ENCODE results near the gene TRAPPC4. TPM values are rescaled to one million over a fixed set of nuclear protein-coding genes. Genes with fewer than 3 reads are reported as not detected.
"Not testable (repeated sequence)": the region's sequence is repeated elsewhere in the genome, so short reads cannot be mapped to it uniquely, and the experiment has no call there.

TRAPPC4 gene, protein sequence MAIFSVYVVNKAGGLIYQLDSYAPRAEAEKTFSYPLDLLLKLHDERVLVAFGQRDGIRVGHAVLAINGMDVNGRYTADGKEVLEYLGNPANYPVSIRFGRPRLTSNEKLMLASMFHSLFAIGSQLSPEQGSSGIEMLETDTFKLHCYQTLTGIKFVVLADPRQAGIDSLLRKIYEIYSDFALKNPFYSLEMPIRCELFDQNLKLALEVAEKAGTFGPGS
- total RNA-seq: 10 to 100 TPM; 52.7 to 58.4 (median 57.4) TPM
- long read RNA-seq, donor 1, transcript TRAPPC4-214 (5 exons, 1,759 nt): major isoform, 31 of 31 reads
- long read RNA-seq, donor 1, partial matches to known transcripts: 0 of 31 reads
- long read RNA-seq, donor 1, other reads (novel, unspliced or antisense): 0 of 31 reads
- long read RNA-seq, donor 2, transcript TRAPPC4-214 (5 exons, 1,759 nt): major isoform, 42 of 44 reads
- long read RNA-seq, donor 2, partial matches to known transcripts: 0 of 44 reads
- long read RNA-seq, donor 2, other reads (novel, unspliced or antisense): 1 of 44 reads

- TF ChIP-seq CTCF (IDR thresholded peaks at IDR 0.05): no peak
- ATAC-seq: peak; percentile 93
- Histone ChIP-seq H3K9me3 (no peaks in the 10 kb centered on the region), H3K4me1 (ENCODE audit: low read depth) (peaks cover 36% of the 10 kb centered on the region), H3K4me3 (peak within 1 kb of the TSS; percentile 85), H3K36me3 (ENCODE audit: low read depth) (no peaks in the 10 kb centered on the region)
- peak; percentile 95 to 98 (median 95) for DNase-seq
- intact Hi-C loops (cut with DNase I, micrococcal nuclease): no loop called here
Observed at GRCh38 chr11:119018074-119018938, at the start of gene TRAPPC4, which contains the start of gene RPS25. Gene TRAPPC4, plus strand, starts transcription at chr11:119018766. Its CDS starts 30 bp downstream, at chr11:119018796. Gene RPS25, minus strand, starts transcription at chr11:119018343. Its CDS starts 59 bp downstream, at chr11:119018284.

DNA sequence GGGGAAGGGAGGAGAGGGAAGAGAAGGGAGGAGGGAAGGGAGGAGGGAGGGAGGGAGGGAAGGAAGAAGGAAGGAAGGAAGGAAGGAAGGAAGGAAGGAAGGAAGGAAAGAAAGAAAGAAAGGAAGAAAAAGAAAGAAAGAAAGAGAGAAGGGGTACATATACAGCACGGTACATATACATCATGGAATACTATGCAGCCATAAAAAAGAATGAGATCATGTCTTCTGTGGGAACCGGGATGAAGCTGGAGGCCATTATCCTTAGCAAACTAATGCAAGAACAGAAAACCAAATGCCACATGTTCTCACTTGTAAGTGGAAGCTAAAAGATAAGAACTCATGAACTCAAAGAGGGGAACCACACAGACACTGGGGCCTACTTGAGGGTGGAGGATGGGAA lies 49.1 kb upstream of the TRAPPC4 start:
- H3K36me3 ChIP-seq (ENCODE audit: low read depth); DNase-seq; H3K4me1 ChIP-seq (ENCODE audit: low read depth); H3K9me3 ChIP-seq; intact Hi-C loops (cut with DNase I, micrococcal nuclease); ATAC-seq; H3K4me3 ChIP-seq: not testable (repeated sequence)

- ATAC-seq (no peak), DNase-seq (no peak)
- H3K4me3 ChIP-seq: no peak within 1 kb of the TSS
- no peaks in the 10 kb centered on the region for H3K9me3 ChIP-seq
- TF ChIP-seq CTCF (IDR thresholded peaks at IDR 0.05): no peak
- H3K36me3 ChIP-seq (ENCODE audit: low read depth): no peaks in the 10 kb centered on the region
- intact Hi-C loops (cut with DNase I, micrococcal nuclease): no loop called here
- no peaks in the 10 kb centered on the region for H3K4me1 ChIP-seq (ENCODE audit: low read depth)
Observed at GRCh38 chr11:118971646-118972045, 46.9 kb upstream of the TRAPPC4 start, which contains the start of gene FOXR1. Gene FOXR1, plus strand, starts transcription at chr11:118971761. Its CDS starts 171 bp downstream, at chr11:118971932.

- intact Hi-C loops (cut with DNase I, micrococcal nuclease): no loop called here
- DNase-seq (no peak), ATAC-seq (no peak)
- no peaks in the 10 kb centered on the region for H3K9me3 ChIP-seq
- no peak overlapping the region for H3K4me3 ChIP-seq
- H3K36me3 ChIP-seq (ENCODE audit: low read depth): no peaks in the 10 kb centered on the region
- TF ChIP-seq CTCF (IDR thresholded peaks at IDR 0.05): no peak
- H3K4me1 ChIP-seq (ENCODE audit: low read depth): no peaks in the 10 kb centered on the region
Observed at GRCh38 chr11:118973985-118974384, 44.6 kb upstream of the TRAPPC4 start.

GRCh38 chr11:118975771-118976709 lies 42.5 kb upstream of the TRAPPC4 start:
- ATAC-seq: no peak

More at GRCh38 chr11:118975771-118976709, 42.5 kb upstream of the TRAPPC4 start:
- Histone ChIP-seq H3K36me3 (ENCODE audit: low read depth) (no peaks in the 10 kb centered on the region), H3K9me3 (no peaks in the 10 kb centered on the region), H3K4me1 (ENCODE audit: low read depth) (no peaks in the 10 kb centered on the region), H3K4me3 (no peak overlapping the region)
- intact Hi-C loops (cut with DNase I, micrococcal nuclease): no loop called here
- no peak for TF ChIP-seq CTCF (IDR thresholded peaks at IDR 0.05)
- DNase-seq: no peak
